OCI-LY3 (cell line): ENCODE results near the gene FBN2.

Experiments
- EZH2phosphoT487 ChIP-seq: fragments of 200-600 bp; shearing (Covaris generic); IDR thresholded peaks from 2 replicates; pipeline ENCODE4 v1.6.1; 2018; ENCODE audit warnings: antibody characterized with exemption, mixed run types, low read depth
- TF ChIP-seq, protein P1 (sequence below): fragments of 200-600, 300-600 bp; sonication (generic); IDR thresholded peaks from 2 replicates; pipeline ENCODE4 v1.5.1; 2014; ENCODE audit warnings: antibody characterized with exemption, low read length, low read depth

DNA sequence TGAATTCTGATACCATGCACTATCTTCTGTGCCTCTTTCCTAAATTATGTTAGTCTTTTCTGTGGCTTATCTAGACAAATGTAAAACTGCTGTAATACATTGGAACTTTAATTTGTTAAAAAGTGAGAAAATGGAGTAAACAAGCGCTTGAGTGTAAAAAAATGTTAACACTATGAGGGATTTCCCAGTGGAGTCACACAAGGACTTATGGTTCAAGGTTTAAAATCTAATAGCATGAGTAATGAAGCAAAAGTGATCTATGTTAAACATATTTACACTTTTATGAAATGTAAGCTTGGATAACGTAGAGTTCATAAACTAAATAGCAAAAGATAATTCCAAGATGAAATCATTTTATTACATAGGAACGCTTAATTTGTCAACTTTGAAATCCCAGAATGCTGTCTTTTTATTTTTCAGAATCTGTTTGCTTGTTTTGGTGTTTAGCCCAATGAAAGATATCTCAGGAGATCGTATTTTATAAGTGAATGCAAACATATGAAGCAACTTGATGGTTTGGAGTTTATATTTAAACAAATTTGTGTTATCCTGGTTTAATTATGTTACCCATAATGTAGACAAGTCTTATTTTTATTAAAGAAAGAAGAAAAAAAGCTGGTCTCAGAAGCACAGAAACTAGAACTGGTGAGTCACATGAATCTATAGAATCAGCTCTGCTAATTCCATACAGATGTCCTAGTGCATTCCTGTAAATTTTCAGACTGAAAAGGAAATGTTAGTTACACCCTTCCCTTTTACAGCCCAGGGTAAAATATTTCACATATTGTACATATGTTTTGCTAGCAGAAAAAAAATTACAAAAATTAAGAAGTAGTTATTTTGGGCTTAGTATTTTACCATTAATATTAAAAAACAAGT lies 34.2 kb upstream of the FBN2 start:
- no peak for TF ChIP-seq EZH2phosphoT487
- TF ChIP-seq, protein P1, sequence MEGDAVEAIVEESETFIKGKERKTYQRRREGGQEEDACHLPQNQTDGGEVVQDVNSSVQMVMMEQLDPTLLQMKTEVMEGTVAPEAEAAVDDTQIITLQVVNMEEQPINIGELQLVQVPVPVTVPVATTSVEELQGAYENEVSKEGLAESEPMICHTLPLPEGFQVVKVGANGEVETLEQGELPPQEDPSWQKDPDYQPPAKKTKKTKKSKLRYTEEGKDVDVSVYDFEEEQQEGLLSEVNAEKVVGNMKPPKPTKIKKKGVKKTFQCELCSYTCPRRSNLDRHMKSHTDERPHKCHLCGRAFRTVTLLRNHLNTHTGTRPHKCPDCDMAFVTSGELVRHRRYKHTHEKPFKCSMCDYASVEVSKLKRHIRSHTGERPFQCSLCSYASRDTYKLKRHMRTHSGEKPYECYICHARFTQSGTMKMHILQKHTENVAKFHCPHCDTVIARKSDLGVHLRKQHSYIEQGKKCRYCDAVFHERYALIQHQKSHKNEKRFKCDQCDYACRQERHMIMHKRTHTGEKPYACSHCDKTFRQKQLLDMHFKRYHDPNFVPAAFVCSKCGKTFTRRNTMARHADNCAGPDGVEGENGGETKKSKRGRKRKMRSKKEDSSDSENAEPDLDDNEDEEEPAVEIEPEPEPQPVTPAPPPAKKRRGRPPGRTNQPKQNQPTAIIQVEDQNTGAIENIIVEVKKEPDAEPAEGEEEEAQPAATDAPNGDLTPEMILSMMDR: no peak
